DND-41 (cell line): Measurements from ENCODE around the gene ADAMTS16.

Experiments
- EZH2 ChIP-seq: IDR thresholded peaks from 3 replicates; pipeline ENCODE4 v1.6.1; 2012; ENCODE audit warnings: borderline replicate concordance, low read depth, mild to moderate bottlenecking, moderate library complexity, low read length, inconsistent platforms; ENCODE audit not compliant: severe bottlenecking
- TF ChIP-seq, protein P1 (sequence below): IDR thresholded peaks from 2 replicates; pipeline ENCODE4 v1.5.1; 2012; ENCODE audit warnings: borderline replicate concordance, low read length, moderate library complexity, mild to moderate bottlenecking; ENCODE audit not compliant: poor library complexity, severe bottlenecking; ENCODE audit errors: extremely low read depth

DNA sequence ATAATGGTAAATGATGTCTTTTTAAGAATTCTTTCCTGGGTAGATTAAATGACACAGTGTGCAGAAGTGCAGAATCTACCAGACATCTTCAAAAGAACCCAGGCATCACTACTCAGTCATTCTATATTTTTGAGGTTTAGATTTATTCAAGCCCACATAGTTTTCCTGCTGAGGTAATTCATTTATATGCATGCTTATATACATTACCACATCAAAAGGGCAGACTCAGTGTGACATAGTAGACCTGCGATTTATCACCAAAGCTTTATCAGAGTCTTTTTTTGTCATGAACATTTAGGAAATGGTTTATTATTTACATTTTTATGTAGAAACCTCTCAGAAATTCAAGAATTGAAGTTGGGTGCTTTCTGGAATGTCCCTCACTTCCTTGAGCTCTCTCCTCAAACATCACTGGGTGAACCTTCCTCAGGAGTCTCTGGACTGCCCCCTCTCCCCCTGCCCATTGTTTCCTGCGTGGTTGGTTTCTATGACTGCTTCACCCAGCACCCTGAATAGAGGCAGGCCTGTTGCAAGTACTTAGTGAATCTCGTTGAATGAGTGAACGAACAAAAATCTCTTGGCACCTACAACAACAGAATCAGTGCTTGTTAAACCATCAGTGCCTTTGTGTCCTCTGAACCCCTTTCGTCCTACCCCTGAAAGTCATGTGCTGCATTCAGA is 42.5 kb downstream of the ADAMTS16 start:
- TF ChIP-seq EZH2, result no peak
- TF ChIP-seq, protein P1, sequence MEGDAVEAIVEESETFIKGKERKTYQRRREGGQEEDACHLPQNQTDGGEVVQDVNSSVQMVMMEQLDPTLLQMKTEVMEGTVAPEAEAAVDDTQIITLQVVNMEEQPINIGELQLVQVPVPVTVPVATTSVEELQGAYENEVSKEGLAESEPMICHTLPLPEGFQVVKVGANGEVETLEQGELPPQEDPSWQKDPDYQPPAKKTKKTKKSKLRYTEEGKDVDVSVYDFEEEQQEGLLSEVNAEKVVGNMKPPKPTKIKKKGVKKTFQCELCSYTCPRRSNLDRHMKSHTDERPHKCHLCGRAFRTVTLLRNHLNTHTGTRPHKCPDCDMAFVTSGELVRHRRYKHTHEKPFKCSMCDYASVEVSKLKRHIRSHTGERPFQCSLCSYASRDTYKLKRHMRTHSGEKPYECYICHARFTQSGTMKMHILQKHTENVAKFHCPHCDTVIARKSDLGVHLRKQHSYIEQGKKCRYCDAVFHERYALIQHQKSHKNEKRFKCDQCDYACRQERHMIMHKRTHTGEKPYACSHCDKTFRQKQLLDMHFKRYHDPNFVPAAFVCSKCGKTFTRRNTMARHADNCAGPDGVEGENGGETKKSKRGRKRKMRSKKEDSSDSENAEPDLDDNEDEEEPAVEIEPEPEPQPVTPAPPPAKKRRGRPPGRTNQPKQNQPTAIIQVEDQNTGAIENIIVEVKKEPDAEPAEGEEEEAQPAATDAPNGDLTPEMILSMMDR, result no peak
